Measurements from ENCODE around the gene SWAP70.

GRCh38 chr11:9761441-9761945 lies 97.6 kb downstream of the SWAP70 start:
- TF ChIP-seq POLR2A (IDR thresholded peaks at IDR 0.05; ENCODE audit: control extremely low read depth in 1 of 2, low read depth in 2 of 2, low read length in 2 of 2) (no peak), CTCF (IDR thresholded peaks at IDR 0.05; ENCODE audit: control extremely low read depth in 1 of 3, insufficient read depth in 1 of 3, low read depth in 1 of 3, low read length in 3 of 3) (no peak), POLR2AphosphoS5 (IDR thresholded peaks at IDR 0.05; ENCODE audit: low read depth, low read length) (no peak), NRF1 (IDR thresholded peaks at IDR 0.05; ENCODE audit: low read depth, low read length) (no peak), NANOG (IDR thresholded peaks at IDR 0.05; ENCODE audit: insufficient read depth, low read depth, low read length, poor library complexity, severe bottlenecking) (no peak), GABPA (IDR thresholded peaks at IDR 0.05; ENCODE audit: borderline replicate concordance, insufficient read depth, low read length) (no peak), TBP (IDR thresholded peaks at IDR 0.05; ENCODE audit: low read depth, low read length) (no peak), EGR1 (IDR thresholded peaks at IDR 0.05; ENCODE audit: borderline replicate concordance, low read depth, low read length) (no peak)
